Measurements from ENCODE around the gene SIAH3. TPM values are rescaled to one million over a fixed set of nuclear protein-coding genes. Genes with fewer than 3 reads are reported as not detected.
"Not testable (repeated sequence)": the region's sequence is repeated elsewhere in the genome, so short reads cannot be mapped to it uniquely, and the experiment has no call there.

SIAH3 gene, protein sequence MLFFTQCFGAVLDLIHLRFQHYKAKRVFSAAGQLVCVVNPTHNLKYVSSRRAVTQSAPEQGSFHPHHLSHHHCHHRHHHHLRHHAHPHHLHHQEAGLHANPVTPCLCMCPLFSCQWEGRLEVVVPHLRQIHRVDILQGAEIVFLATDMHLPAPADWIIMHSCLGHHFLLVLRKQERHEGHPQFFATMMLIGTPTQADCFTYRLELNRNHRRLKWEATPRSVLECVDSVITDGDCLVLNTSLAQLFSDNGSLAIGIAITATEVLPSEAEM
- total RNA-seq: not detected in 2 replicates
- polyA plus RNA-seq (2012): not detected

DNA sequence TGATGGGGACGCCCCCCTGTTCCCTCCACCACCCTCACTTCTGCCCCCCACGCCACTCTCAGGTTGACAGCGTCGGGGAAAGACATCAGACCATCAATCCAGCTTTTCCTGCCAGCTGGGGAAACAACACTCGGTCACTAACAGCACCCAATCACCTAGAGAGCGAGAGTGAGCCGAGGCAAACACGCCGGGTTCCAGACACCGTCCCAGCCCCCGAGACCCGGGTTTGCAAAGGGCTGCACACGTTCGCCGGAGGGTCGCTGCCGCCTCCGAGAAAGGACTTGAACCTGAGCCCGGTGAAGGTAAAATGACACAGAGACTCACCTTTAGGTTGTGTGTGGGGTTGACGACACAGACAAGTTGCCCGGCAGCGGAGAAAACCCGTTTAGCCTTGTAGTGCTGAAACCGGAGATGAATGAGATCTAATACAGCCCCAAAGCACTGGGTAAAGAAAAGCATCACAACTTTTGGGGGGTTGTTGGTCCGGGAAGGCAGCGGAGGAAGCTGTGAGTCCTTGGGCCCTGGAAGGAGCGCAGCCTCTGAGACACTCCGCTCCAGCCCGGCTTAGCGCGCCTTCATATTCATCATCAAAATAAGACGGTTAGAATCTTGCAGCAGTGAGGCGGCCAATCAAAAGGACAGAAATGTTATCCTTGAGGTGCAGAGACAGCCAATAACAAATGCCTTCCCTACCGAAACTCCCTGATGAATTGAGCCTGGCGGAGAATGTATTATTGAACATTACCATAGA lies at the start of gene SIAH3:
SIAH3 (minus strand) TSS at position 583 of the 751 bp plus-strand sequence; CDS start at position 459, 124 bp downstream.
- no peak for DNase-seq (ENCODE audit: low read depth)

DNA sequence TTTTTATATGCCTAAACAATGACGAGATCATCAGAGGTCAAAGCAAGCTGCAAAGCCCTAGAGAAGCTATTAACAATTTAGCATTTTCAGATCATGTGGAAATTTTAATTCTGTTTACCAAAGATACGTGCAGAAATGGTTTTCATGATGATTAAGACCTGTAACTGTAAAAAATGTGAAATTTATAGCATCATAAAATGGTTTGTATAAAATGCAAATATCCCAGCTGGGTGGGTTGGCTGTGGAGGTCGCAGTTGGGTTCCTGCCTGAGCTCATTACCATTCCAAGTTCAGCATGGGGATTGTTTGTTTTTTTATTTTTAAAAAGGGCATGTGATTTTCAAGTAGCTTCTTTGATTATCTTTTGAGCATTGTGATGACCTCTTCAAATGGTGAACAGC lies 47.9 kb upstream of the SIAH3 start:
- DNase-seq (ENCODE audit: low read depth): no peak

DNA sequence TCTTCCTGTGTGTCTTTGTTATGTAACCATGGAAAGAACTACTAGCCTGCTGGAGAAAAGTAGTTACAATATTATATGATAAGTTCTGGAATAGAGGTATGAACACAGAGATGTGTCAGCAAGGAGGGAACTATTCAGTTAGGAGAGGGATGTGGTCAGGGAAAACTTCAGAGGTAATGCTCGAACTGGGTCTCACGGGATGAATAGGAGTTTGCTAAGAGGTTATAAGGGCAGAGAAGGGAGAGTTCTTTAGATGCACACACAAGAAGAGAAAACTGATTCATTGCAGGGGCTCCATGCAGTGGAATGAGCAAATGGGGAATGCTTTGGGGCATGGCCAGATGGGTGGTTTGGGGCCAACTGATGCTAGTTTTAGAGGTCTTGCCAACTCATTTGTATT lies 46.0 kb upstream of the SIAH3 start:
- no peak for DNase-seq (ENCODE audit: low read depth)

DNA sequence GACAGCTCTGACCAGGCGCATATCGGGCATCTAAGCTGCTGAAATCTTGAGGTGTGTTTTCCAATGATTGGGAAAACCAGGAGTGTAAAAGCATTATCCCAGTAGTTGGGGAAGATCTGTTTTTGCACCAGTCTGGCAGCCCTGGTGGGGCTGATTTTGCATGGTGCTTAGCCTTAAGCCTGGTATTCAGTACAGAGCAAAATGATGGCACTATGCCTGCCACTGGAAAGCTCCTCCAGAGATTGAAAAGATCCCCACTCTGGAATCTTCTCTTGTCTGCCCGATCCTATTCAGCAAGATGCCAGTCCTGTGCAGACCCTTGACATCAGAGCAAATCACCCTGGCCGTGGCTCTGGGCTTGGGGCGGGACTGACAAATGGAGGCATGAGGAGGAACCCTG lies 44.7 kb upstream of the SIAH3 start:
- no peak for DNase-seq (ENCODE audit: low read depth)

DNA sequence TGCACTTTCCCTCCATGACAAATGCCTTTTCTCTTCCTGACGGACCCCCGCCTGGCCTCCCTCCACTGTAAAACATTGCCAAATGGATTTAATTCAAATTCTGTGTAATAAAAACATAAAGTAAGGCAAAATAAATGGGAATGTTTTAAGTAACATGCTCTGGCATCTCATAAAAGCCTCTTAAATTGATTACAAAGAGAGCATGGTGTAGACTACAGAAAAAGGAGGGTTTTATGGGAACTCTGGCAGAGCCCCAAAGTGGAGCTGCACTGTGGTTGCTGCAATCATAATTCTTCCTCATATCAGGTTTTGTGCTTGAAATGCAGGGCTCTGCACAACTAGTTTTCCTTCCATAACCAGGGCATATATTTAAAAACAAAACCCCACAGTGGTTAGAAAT lies 44.3 kb upstream of the SIAH3 start:
- DNase-seq (ENCODE audit: low read depth): no peak

DNA sequence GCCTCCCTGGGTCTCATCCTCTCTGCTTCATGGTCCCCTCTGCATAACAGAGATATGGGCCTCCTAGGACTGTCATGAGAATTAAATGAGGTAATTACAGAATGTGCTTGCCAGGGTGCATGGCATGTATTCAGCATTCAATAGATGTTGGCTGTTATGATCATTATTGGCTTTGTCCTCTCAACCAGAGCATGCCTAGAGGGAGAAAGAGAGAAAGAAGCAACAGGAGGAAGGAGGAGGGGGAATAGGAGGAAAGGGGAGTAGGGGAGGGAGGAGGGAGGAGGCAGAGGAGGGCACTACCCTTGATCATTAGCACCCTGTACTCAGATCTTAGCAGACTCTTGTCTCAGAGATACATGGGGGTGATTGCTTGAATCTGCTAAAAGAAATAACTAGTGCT lies 41.0 kb upstream of the SIAH3 start:
- no peak for DNase-seq (ENCODE audit: low read depth)

DNA sequence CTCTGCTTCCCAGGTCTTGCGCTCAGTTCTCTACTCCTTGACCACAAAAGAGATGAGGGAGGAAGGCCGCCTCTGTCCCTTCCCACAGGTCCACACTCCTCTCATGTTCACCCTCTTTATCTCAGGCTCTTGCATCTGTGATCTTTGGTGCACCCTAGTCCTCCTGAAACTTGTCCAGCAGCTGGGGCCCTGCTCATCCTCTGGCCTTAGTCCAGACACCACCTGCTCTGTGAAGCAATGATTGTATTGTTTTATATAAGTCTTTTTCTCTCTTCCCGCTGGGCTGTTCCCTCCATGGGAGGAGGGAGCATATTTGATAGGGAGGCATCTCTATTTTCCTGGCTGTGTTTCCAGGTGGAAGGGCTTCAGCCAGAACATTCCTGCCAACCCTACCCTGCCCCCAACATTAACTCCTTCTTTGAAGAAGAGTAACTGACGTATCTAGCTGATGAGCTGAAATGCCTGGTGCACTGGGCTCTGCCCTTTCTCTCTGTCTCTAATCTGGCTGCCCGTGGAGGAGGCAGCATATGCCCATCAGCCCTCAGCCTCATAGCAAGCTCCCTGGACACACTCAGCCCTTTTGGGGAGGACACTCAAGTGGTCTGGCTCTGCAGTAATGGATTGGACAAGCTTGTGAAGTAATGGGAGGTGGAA lies 38.2 kb upstream of the SIAH3 start:
- DNase-seq (ENCODE audit: low read depth): no peak

DNA sequence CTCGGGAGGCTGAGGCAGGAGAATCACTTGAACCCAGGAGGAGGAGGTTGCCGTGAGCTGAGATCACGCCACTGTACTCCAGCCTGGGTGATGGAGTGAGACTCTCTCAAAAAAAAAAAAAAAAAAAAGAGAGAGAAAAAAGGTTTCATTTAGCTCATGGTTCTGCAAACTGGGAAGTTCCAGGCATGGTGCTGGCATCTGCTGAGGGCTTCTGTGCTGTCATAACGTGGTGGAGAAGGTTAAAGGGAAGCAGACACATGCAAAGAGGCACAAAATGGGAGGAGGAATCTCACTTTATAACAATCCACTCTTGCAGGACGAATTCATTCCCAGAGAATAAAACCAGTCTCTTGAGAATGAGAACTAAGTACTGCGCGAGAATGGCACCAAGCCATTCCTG lies 34.9 kb upstream of the SIAH3 start:
- DNase-seq (ENCODE audit: low read depth): no peak

DNA sequence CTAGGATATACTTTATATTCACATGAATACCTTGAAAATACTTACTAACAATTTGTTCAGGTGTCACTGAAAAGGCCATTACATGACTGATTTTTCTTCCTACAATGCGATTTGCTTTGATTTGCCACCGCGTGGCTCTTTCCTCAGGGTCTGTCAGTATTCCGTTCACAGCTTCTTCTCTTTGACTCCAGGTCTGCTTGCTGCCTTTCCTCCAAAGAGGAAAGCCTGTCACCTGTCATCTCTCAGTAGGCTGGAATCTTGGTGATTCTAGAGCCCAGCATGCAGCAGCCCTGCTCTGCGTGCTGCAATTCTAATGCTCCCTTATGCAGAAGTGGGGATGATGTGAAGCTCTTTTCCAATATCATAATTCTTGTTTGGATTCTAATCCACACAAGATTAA lies 33.6 kb upstream of the SIAH3 start:
- DNase-seq (ENCODE audit: low read depth): no peak

DNA sequence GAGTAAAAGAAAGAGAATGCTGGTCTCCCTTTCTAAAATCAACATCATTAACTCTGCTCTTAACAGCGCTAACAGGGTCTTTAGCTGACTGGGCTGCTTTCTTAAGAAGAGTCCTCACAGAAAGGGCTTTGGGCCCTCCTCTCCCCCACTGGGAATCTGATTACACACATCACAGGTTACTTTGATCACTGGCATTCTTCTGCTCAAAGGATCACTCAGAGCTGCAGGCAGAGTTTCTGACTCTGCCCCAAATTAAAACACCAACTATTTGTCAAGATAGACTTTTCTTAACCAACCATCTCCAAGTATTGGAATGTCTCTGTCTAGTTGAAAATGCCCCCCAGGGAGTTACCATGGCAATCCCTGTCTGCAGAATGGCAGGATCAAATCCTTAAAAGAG lies 31.1 kb upstream of the SIAH3 start:
- no peak for DNase-seq (ENCODE audit: low read depth)

DNA sequence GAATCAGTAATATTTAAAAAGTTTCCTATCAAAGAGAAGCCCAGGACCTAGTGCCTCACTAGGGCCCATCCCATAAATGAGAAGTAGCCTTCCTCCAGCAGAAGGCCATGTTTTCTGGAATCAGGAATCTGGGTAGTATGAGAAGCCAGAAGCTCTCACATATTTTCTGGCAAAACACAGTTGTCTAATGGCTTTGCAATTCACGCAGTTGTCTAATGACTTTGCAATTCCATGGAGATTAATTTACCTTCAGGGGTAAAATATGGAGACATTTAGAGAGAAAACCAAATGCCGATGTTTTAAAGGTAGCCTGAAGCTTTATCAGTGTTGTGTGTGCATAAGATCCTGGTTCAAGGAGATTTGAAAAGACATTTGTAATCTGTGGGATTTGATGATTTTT lies 29.8 kb upstream of the SIAH3 start:
- no peak for DNase-seq (ENCODE audit: low read depth)

DNA sequence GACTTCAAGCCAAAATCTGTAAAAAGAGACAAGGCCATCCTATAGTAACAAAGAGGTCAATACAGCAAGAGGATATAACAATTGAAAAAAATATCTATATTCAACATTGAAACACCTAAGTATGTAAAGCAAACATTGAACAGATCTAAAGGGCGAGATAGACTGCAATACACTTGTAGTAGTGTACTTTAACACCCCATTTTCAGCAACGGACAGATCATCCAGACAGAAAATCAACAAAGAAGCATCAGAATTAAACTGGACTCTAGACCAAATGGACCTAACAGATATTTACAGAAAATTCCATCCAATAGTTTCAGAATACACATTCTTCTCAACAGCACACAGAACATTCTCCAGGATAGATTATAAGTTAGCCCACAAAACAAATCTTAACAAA lies 28.7 kb upstream of the SIAH3 start:
- DNase-seq (ENCODE audit: low read depth): no peak

DNA sequence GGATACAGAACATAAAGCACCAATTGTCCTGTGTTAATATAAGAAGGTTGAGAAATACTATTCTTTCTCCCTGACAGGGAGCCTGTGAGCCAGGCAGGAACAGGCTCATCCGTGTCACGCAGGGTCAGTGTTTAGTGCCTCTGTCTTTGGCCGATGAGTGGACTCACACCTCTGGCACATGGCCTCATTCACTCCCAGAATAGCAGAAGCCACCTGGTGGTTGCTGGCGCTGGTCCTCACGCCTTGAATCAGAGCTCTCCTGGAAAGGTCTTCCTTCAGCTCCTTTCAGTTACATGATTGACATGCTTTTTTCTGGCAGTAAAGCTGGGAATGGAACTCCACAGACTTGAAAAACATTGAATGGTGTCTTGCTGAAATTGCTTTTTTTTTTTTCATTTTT lies 28.1 kb upstream of the SIAH3 start:
- no peak for DNase-seq (ENCODE audit: low read depth)

DNA sequence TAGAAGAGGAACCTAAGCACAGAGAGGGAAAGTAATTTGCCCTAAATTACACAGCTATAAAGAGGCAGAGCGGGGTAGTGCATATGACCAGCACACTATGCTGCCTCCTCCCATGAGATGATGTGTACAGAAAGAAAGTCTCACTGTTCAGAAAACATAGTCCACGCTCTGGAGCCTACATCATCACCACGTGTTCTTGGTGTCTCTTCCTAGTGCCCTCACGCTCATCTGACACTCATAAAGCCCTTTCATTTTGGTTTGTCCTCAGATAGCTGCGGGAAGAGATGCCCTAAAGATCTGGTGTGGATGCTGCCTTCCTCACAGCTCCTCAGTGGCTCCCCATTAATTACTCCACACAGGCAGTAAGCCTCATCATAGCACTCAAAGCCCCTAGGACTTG lies 27.4 kb upstream of the SIAH3 start:
- no peak for DNase-seq (ENCODE audit: low read depth)

DNA sequence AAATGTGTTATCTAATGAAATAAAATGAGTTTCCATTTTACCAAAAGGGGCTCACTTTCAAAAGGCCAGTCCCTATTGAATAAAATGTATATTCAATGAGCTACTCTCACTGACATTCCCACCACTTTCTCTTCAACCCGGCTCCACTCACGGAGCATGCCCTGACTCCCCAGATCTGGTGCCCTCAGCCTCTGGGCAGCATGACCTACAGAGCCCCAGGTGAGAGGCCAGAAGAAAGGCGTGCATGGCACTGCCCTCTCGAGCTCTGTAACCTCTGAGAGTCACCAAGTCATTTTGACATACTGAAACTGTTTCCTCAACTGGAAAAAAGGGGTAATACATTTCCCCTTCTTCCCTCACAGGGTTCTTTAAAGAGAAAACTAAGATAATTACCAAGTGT lies 25.2 kb upstream of the SIAH3 start:
- no peak for DNase-seq (ENCODE audit: low read depth)

DNA sequence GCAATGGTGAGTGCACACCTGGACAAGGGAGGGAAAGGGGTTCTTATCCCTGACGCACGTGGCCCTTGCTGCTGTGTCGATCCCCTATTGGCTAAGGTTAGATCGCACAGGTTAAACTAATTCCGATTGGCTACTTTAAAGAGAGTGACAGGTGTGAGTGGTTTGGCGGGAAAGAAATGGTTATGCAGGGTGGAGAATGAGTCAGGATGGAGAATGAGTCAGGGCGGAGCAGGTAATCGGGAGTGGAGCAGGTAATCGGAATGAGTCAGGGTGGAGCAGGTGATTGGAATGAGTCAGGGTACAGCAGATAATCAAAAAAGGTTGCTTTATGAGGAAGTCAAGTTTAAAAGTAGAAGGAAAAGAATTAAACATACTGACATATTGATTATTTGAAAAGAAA lies 24.4 kb upstream of the SIAH3 start:
- DNase-seq (ENCODE audit: low read depth): no peak

DNA sequence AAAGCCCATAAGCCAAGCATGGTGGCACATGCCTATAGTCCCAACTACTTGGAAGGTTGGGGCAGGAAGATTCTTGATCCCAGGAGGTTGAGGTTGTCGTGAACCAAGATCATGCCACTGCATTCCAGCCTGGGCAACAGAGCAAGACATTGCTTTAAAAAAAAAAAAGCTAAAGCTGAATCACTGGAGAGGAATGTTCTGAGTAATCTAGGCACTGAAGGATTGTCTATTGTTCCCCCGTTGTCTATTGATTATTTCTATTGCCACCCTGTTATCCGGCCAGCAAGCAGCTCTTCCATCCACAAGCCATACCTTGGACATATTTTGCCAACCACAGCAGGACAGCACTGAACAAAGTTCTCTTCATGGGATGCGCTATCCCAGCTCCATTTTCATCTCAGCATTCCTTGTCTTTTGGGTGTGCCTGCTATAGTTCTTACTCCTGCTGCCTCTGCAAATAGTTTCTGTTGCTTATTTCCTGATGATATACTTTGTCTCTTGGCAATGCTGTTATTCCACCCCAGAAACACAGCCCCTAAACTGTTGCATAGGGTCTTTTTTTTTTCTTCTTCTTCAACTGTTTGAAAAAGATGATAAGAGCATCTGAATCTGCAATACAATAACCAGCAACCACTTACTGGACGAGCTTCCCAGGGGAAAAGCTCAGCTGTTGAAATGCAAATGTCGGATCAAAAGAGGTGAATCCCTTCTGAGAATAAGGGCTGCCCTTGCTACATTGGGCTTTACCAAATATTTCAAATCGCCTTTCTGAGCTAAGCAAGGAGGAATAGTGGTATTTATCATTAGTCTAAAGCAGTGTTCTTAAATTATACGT lies 22.2 kb upstream of the SIAH3 start:
- DNase-seq (ENCODE audit: low read depth): no peak

DNA sequence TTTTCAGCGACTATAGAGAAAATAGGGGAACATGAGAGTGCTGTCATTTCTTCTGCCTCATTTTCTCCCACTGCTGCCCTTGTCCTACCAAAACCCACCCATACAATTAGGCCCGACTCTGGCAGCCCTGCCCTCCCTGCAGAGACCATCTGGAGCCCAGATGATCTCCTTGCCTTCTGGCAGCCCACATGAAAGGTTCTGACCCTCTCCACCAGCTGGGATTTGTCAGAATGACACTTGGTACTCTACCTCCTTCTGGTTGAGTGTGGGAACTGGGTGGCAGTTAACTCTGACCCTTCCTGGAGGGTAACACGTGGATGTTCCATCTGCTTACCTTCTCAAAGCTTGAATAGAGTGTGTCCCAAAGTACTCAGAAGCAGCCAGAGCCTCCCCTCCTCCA lies 21.0 kb upstream of the SIAH3 start:
- DNase-seq (ENCODE audit: low read depth): no peak

DNA sequence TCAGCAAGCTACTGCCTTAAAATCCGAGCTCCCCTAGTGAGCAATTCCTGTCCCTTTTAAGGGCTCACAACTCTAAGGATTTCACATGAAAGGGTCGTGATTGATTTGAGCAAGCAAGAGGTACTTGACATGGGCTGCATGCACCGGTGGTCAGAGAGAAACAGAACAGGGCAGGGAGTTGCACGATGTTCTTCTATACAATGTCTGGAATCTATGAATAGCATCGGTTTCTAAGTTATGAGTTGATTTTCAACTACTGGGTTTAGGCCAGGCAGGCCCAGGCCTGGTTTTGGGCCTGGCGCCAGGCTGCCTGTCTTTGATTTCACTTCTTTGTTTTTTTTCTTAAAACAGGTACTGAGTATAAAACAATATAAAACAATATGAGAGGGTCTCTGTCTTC lies 19.6 kb upstream of the SIAH3 start:
- DNase-seq (ENCODE audit: low read depth): not testable (repeated sequence)

DNA sequence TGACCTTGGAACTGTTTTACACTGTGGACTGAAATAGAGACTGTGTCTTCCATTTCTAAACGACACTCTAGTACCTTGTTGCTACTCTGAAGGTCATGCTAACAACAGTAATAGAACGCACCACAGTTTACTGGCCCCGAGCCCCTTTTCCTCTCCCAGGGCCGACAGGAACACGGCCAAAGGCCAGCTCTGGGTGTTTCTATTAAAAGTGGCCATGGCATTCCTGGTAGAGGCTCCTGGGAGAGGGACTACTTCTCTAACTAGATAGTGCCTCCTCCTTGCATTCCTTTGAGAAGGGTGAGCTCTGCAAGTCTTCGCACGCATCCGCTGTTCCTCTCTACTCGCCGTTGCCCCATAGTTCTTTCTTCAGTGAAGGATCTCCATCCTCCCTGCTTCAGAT lies 18.7 kb upstream of the SIAH3 start:
- no peak for DNase-seq (ENCODE audit: low read depth)

DNA sequence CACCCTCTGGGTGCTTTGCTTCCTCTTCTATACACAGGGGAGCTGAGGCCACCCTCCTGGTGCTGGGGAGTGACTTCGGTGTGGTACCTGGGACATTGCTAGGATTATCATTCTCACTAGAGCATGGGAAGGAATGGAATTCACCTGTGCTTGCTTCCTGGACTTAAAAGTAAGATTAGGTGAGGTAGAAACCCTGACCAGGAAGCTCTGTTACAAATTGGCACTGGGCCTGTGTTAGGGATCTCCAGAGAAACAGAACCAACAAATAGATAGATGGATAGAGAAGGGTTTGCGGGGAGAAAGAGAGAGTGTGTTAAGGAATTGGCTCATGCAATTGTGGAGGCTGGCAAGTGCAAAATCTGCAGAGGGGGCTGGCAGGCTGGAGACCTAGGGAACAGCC lies 13.9 kb upstream of the SIAH3 start:
- DNase-seq (ENCODE audit: low read depth): no peak
